ENCODE results near the gene RGPD8.
"Not testable (repeated sequence)": the region's sequence is repeated elsewhere in the genome, so short reads cannot be mapped to it uniquely, and the experiment has no call there.

- not testable (repeated sequence) for TF ChIP-seq POLR2A, POLR2AphosphoS5 (IDR thresholded peaks at IDR 0.05; ENCODE audit: low read depth, low read length)
Observed at GRCh38 chr2:112431587-112432295, 1.7 kb downstream of the RGPD8 start.

Data from GM12892 (cell line).